ENCODE data around the gene PARD3B.

PARD3B gene

GRCh38 chr2:204738721-204739120, 193.4 kb downstream of the PARD3B start:
- ATAC-seq (ENCODE audit: insufficient read depth, low read depth) (no peak), DNase-seq (no peak)
- H3K9me3 ChIP-seq (ENCODE audit: insufficient read depth, low read length, severe bottlenecking) = no peaks in the 10 kb centered on the region
- TF ChIP-seq EZH2 (IDR thresholded peaks at IDR 0.05; ENCODE audit: borderline replicate concordance, low read depth, low read length, severe bottlenecking) (no peak), CTCF (IDR thresholded peaks at IDR 0.05; ENCODE audit: borderline replicate concordance, extremely low read depth, low read length, poor library complexity, severe bottlenecking) (no peak)
- H4K20me1 ChIP-seq (ENCODE audit: insufficient read depth, low read length) = no peaks in the 10 kb centered on the region
- no peak overlapping the region for H2AFZ ChIP-seq (ENCODE audit: low read depth, low read length)
- no peak overlapping the region for H3K9ac ChIP-seq (ENCODE audit: low read depth, low read length)
- no peak overlapping the region for H3K4me2 ChIP-seq (ENCODE audit: insufficient read depth, low read length)
- no peak overlapping the region for H3K4me3 ChIP-seq (ENCODE audit: low read depth in 1 of 2, low read length in 2 of 2)
- no peaks in the 10 kb centered on the region for H3K79me2 ChIP-seq (ENCODE audit: insufficient read depth, low read length)
- H3K4me1 ChIP-seq (ENCODE audit: insufficient read depth, low read length) = no peaks in the 10 kb centered on the region
- H3K27me3 ChIP-seq (ENCODE audit: insufficient read depth, low read length, poor library complexity) = no peaks in the 10 kb centered on the region
- no peak overlapping the region for H3K27ac ChIP-seq (ENCODE audit: low read length)
- no peaks in the 10 kb centered on the region for H3K36me3 ChIP-seq (ENCODE audit: insufficient read depth, low read length)

GRCh38 chr2:204743393-204743960, 198.2 kb downstream of the PARD3B start:
- Histone ChIP-seq H3K79me2 (ENCODE audit: insufficient read depth, low read length) (no peaks in the 10 kb centered on the region), H3K4me3 (ENCODE audit: low read depth in 1 of 2, low read length in 2 of 2) (no peak overlapping the region), H4K20me1 (ENCODE audit: insufficient read depth, low read length) (no peaks in the 10 kb centered on the region), H3K9ac (ENCODE audit: low read depth, low read length) (no peak overlapping the region), H3K27ac (ENCODE audit: low read length) (no peak overlapping the region), H3K27me3 (ENCODE audit: insufficient read depth, low read length, poor library complexity) (no peaks in the 10 kb centered on the region), H3K4me1 (ENCODE audit: insufficient read depth, low read length) (no peaks in the 10 kb centered on the region), H3K9me3 (ENCODE audit: insufficient read depth, low read length, severe bottlenecking) (no peaks in the 10 kb centered on the region), H2AFZ (ENCODE audit: low read depth, low read length) (no peak overlapping the region), H3K4me2 (ENCODE audit: insufficient read depth, low read length) (no peak overlapping the region), H3K36me3 (ENCODE audit: insufficient read depth, low read length) (no peaks in the 10 kb centered on the region)
- DNase-seq (no peak), ATAC-seq (ENCODE audit: insufficient read depth, low read depth) (no peak)
- TF ChIP-seq EZH2 (IDR thresholded peaks at IDR 0.05; ENCODE audit: borderline replicate concordance, low read depth, low read length, severe bottlenecking) = no peak
- no peak for TF ChIP-seq CTCF (IDR thresholded peaks at IDR 0.05; ENCODE audit: borderline replicate concordance, extremely low read depth, low read length, poor library complexity, severe bottlenecking)

GRCh38 chr2:204744506-204744905, 199.2 kb downstream of the PARD3B start:
- Histone ChIP-seq H3K27ac (ENCODE audit: low read length) (no peak overlapping the region), H3K9me3 (ENCODE audit: insufficient read depth, low read length, severe bottlenecking) (no peaks in the 10 kb centered on the region), H3K36me3 (ENCODE audit: insufficient read depth, low read length) (no peaks in the 10 kb centered on the region), H4K20me1 (ENCODE audit: insufficient read depth, low read length) (no peaks in the 10 kb centered on the region), H2AFZ (ENCODE audit: low read depth, low read length) (no peak overlapping the region), H3K4me3 (ENCODE audit: low read depth in 1 of 2, low read length in 2 of 2) (no peak overlapping the region), H3K4me1 (ENCODE audit: insufficient read depth, low read length) (no peaks in the 10 kb centered on the region), H3K9ac (ENCODE audit: low read depth, low read length) (no peak overlapping the region), H3K27me3 (ENCODE audit: insufficient read depth, low read length, poor library complexity) (no peaks in the 10 kb centered on the region), H3K4me2 (ENCODE audit: insufficient read depth, low read length) (no peak overlapping the region), H3K79me2 (ENCODE audit: insufficient read depth, low read length) (no peaks in the 10 kb centered on the region)
- no peak for DNase-seq
- no peak for TF ChIP-seq EZH2 (IDR thresholded peaks at IDR 0.05; ENCODE audit: borderline replicate concordance, low read depth, low read length, severe bottlenecking)
- TF ChIP-seq CTCF (IDR thresholded peaks at IDR 0.05; ENCODE audit: borderline replicate concordance, extremely low read depth, low read length, poor library complexity, severe bottlenecking) = no peak
- no peak for ATAC-seq (ENCODE audit: insufficient read depth, low read depth)

- Histone ChIP-seq H4K20me1 (ENCODE audit: insufficient read depth, low read length) (no peaks in the 10 kb centered on the region), H3K27ac (ENCODE audit: low read length) (no peak overlapping the region), H3K4me2 (ENCODE audit: insufficient read depth, low read length) (no peak overlapping the region), H3K36me3 (ENCODE audit: insufficient read depth, low read length) (no peaks in the 10 kb centered on the region), H3K4me1 (ENCODE audit: insufficient read depth, low read length) (no peaks in the 10 kb centered on the region), H3K27me3 (ENCODE audit: insufficient read depth, low read length, poor library complexity) (no peaks in the 10 kb centered on the region), H3K9ac (ENCODE audit: low read depth, low read length) (no peak overlapping the region), H3K79me2 (ENCODE audit: insufficient read depth, low read length) (no peaks in the 10 kb centered on the region), H2AFZ (ENCODE audit: low read depth, low read length) (no peak overlapping the region), H3K9me3 (ENCODE audit: insufficient read depth, low read length, severe bottlenecking) (no peaks in the 10 kb centered on the region), H3K4me3 (ENCODE audit: low read depth in 1 of 2, low read length in 2 of 2) (no peak overlapping the region)
- TF ChIP-seq CTCF (IDR thresholded peaks at IDR 0.05; ENCODE audit: borderline replicate concordance, extremely low read depth, low read length, poor library complexity, severe bottlenecking) = no peak
- no peak for TF ChIP-seq EZH2 (IDR thresholded peaks at IDR 0.05; ENCODE audit: borderline replicate concordance, low read depth, low read length, severe bottlenecking)
- ATAC-seq (ENCODE audit: insufficient read depth, low read depth) = no peak
- DNase-seq = no peak
Measured at GRCh38 chr2:204748286-204748685, 203.0 kb downstream of the PARD3B start.

All from DND-41 (cell line).